ENCODE data around the gene GPR183.

GRCh38 chr13:99354371-99354951 lies 47.3 kb upstream of the GPR183 start:
- no peak for TF ChIP-seq CTCF (IDR thresholded peaks at IDR 0.05)
- TF ChIP-seq POLR2A (IDR thresholded peaks at IDR 0.05), result no peak

Data from vagina (tissue), 2 donors.